Keratinocyte (primary cell): ENCODE results near the gene TBK1.

Experiments used
- EZH2 ChIP-seq: IDR thresholded peaks from one replicate; pipeline ENCODE4 v1.6.1; 2012; ENCODE audit warnings: inconsistent platforms, mild to moderate bottlenecking, low read length, moderate library complexity
- TF ChIP-seq, protein P1 (sequence below), 3 experiments: IDR thresholded peaks in 1 of 3; conservative IDR thresholded peaks in 1 of 3; optimal IDR thresholded peaks in 1 of 3; 2 replicates in 2 of 3; 3 replicates in 1 of 3; pipeline versions ENCODE3 to v1.5.1; 2011; ENCODE audit warnings: low read length in 3 of 3, mild to moderate bottlenecking in 3 of 3, moderate library complexity in 2 of 3, control low read depth in 1 of 3, inconsistent platforms in 1 of 3; ENCODE audit not compliant: insufficient read depth in 2 of 3; ENCODE audit errors: extremely low read depth in 1 of 3

GRCh38 chr12:64480148-64480547 is 28.2 kb downstream of the TBK1 start:
- TF ChIP-seq, protein P1, sequence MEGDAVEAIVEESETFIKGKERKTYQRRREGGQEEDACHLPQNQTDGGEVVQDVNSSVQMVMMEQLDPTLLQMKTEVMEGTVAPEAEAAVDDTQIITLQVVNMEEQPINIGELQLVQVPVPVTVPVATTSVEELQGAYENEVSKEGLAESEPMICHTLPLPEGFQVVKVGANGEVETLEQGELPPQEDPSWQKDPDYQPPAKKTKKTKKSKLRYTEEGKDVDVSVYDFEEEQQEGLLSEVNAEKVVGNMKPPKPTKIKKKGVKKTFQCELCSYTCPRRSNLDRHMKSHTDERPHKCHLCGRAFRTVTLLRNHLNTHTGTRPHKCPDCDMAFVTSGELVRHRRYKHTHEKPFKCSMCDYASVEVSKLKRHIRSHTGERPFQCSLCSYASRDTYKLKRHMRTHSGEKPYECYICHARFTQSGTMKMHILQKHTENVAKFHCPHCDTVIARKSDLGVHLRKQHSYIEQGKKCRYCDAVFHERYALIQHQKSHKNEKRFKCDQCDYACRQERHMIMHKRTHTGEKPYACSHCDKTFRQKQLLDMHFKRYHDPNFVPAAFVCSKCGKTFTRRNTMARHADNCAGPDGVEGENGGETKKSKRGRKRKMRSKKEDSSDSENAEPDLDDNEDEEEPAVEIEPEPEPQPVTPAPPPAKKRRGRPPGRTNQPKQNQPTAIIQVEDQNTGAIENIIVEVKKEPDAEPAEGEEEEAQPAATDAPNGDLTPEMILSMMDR (optimal IDR thresholded peaks at IDR 0.05 in 1 of 3, IDR thresholded peaks at IDR 0.05 in 1 of 3, conservative IDR thresholded peaks at IDR 0.05 in 1 of 3; ENCODE audit: extremely low read depth in 1 of 3, insufficient read depth in 2 of 3, low read length in 3 of 3) = no peak
- TF ChIP-seq EZH2 = no peak
